Sigmoid colon (tissue), 7 donors: Measurements from ENCODE around the gene BCR. TPM values are rescaled to one million over a fixed set of nuclear protein-coding genes. Genes with fewer than 3 reads are reported as not detected.

Experiments used
- DNase-seq: peaks from one replicate; pipeline ENCODE4 v3.0.0-alpha.2; 2019
- H3K27ac ChIP-seq, 4 donors: fragments of 200-600 bp; sonication (generic); one replicate each; pipeline ENCODE4 v1.5.1; 2016 to 2019; ENCODE audit warnings: mild to moderate bottlenecking in 1 of 4
- H3K27me3 ChIP-seq, 3 donors: fragments of 200-600 bp; sonication (generic); one replicate each; pipeline ENCODE4 v1.5.1; 2019; ENCODE audit warnings: mild to moderate bottlenecking in 1 of 3
- H3K36me3 ChIP-seq, 4 donors: fragments of 200-600 bp; sonication (generic); one replicate each; pipeline ENCODE4 v1.5.1; 2016 to 2019
- H3K4me1 ChIP-seq, 4 donors: fragments of 200-600 bp; sonication (generic); one replicate each; pipeline ENCODE4 v1.5.1; 2017 to 2019
- H3K4me3 ChIP-seq, 4 donors: fragments of 200-600 bp; sonication (generic); one replicate each; pipeline ENCODE4 v1.5.1; 2017 to 2019; ENCODE audit warnings: mild to moderate bottlenecking in 2 of 4, moderate library complexity in 1 of 4
- H3K9me3 ChIP-seq, 4 donors: fragments of 200-600 bp in 3 of 4; sonication (generic) in 3 of 4; one replicate each; pipeline versions ENCODE4 v1.5.1 to v1.6.1; 2013 to 2019
- EP300 ChIP-seq, 4 donors: sonication (generic); formaldehyde crosslinking; IDR thresholded peaks; one replicate each; pipeline ENCODE4 v1.6.1; 2017; ENCODE audit warnings: antibody characterized with exemption in 4 of 4
- POLR2A ChIP-seq, 2 donors: fragments of 450-650 bp; IDR thresholded peaks; one replicate each; pipeline ENCODE4 v1.6.1; 2016; ENCODE audit warnings: antibody characterized with exemption in 2 of 2, mild to moderate bottlenecking in 2 of 2, moderate library complexity in 2 of 2
- POLR2AphosphoS5 ChIP-seq, 4 donors: sonication (generic); formaldehyde crosslinking; IDR thresholded peaks; one replicate each; pipeline ENCODE4 v1.6.1; 2017; ENCODE audit warnings: antibody characterized with exemption in 4 of 4
- WGBS, 2 donors: extraction: QIAGEN DNeasy Blood & Tissue Kit; methylation state at CpG; one replicate each; pipeline ENCODE4 v1.1.7; 2013; 5-methylcytosine and 5-hydroxymethylcytosine counted together
- intact Hi-C: fragments of 100-400 bp; cut with DNase I; formaldehyde crosslinking; loops from one replicate; pipeline ENCODE4 v1.15.1; 2023
- polyA plus RNA-seq, 3 donors: library from polyadenylated mRNA; stranded (reverse); fragments of 200-250 nt; gene quantifications; one replicate each; pipeline ENCODE4 v1.2.3, GENCODE V29; 2013
- total RNA-seq, 4 donors: library from RNA; depleted of rRNA; stranded (reverse); fragments of >200 nt; gene quantifications; one replicate each; pipeline ENCODE4 v1.1.0, GENCODE V29; 2016
- TF ChIP-seq, protein P1 (sequence below), 4 experiments: fragments of 450-650 bp in 3 of 4; fragments of 200-600 bp in 1 of 4; IDR thresholded peaks; one replicate each; pipeline ENCODE4 v1.5.1; 2016 to 2019; ENCODE audit warnings: antibody characterized with exemption in 4 of 4, mild to moderate bottlenecking in 3 of 4, moderate library complexity in 2 of 4
- donor health status: healthy with polysubstance abuse.
- donor health status: Bipolar disorder and iron deficiency.
- donor health status: healthy.

BCR gene
- total and polyA plus RNA-seq, 7 donors, result 10.8 to 39.9 (median 17.5) TPM

- TF ChIP-seq POLR2A (IDR thresholded peaks at IDR 0.05), result no peak
- no peak for TF ChIP-seq EP300 (IDR thresholded peaks at IDR 0.05)
- TF ChIP-seq, protein P1, sequence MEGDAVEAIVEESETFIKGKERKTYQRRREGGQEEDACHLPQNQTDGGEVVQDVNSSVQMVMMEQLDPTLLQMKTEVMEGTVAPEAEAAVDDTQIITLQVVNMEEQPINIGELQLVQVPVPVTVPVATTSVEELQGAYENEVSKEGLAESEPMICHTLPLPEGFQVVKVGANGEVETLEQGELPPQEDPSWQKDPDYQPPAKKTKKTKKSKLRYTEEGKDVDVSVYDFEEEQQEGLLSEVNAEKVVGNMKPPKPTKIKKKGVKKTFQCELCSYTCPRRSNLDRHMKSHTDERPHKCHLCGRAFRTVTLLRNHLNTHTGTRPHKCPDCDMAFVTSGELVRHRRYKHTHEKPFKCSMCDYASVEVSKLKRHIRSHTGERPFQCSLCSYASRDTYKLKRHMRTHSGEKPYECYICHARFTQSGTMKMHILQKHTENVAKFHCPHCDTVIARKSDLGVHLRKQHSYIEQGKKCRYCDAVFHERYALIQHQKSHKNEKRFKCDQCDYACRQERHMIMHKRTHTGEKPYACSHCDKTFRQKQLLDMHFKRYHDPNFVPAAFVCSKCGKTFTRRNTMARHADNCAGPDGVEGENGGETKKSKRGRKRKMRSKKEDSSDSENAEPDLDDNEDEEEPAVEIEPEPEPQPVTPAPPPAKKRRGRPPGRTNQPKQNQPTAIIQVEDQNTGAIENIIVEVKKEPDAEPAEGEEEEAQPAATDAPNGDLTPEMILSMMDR (IDR thresholded peaks at IDR 0.05), result no peak
- no peak for TF ChIP-seq POLR2AphosphoS5 (IDR thresholded peaks at IDR 0.05)
- intact Hi-C loops, result no loop called here
- Histone ChIP-seq H3K27me3 (no peaks in the 10 kb centered on the region), H3K27ac (peak overlapping the region in 1 of 4 donors; percentile 69), H3K4me1 (peaks cover 0 to 84% (median 77%) of the 10 kb centered on the region in 4 donors), H3K4me3 (no peak overlapping the region), H3K9me3 (no peaks in the 10 kb centered on the region), H3K36me3 (no peaks in the 10 kb centered on the region)
- DNase-seq, result no peak
- WGBS, 2 donors, result 85 to 91% methylated on average over 11 of the region's 11 CpGs
These were observed 41.9 kb downstream of the BCR start for GRCh38 chr22:23222033-23222792.

- Histone ChIP-seq H3K27ac (peak overlapping the region in 2 of 4 donors; percentile 13 to 69), H3K4me1 (peaks cover 0 to 76% (median 69%) of the 10 kb centered on the region in 4 donors), H3K27me3 (no peaks in the 10 kb centered on the region), H3K4me3 (no peak overlapping the region), H3K36me3 (no peaks in the 10 kb centered on the region), H3K9me3 (no peaks in the 10 kb centered on the region)
- 75 to 81% methylated on average over 4 of the region's 4 CpGs for WGBS, 2 donors
- TF ChIP-seq POLR2AphosphoS5 (IDR thresholded peaks at IDR 0.05) (no peak), POLR2A (IDR thresholded peaks at IDR 0.05) (no peak), EP300 (IDR thresholded peaks at IDR 0.05) (no peak)
- TF ChIP-seq, protein P1 (IDR thresholded peaks at IDR 0.05), result no peak
- intact Hi-C loops, result no loop called here
- DNase-seq, result no peak
These were observed 42.7 kb downstream of the BCR start for GRCh38 chr22:23222793-23223568.

DNA sequence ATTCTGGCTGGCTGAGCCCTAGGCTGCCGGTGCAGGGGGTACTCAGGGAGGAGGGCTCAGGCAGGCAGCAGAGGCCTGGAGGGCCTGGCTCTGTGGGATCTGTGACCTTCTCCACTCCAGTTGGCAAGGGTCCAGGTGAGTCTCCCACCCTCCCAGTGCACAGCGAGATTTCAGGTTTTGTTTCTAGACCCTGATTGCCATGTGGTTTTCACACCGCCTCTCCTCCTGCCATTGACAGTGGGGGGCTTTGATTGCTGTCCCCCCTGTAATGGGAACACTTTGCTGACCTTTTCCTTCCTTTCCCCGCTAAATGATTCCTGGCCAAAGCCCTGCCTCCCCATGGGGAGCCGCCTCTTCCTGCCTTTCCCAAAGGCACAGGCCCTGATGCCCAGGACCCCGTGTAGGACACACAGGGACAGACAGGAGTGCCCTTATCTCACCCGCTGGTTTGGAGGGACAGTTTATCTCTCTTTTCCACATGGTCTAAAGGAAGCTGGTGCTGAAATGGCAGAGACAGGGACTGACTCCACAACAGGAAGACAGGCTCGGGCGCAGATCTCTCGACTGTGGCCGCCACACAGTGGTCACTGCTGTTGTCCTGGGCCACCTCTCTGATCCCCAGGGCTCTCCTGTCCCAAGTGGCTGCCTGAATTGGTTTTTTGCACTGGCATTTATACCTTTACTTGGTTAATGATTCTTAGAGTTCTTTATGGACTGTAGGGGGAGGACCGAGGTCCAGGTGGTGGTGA, 43.4 kb downstream of the BCR start:
- 24 to 65% methylated on average over 12 of the region's 12 CpGs for WGBS, 2 donors
- intact Hi-C loops, result no loop called here
- H3K9me3 ChIP-seq, result peaks cover 0 to 4% (median 0%) of the 10 kb centered on the region in 4 donors
- no peaks in the 10 kb centered on the region for H3K27me3 ChIP-seq
- no peaks in the 10 kb centered on the region for H3K36me3 ChIP-seq
- H3K4me1 ChIP-seq, result peaks cover 0 to 68% (median 62%) of the 10 kb centered on the region in 4 donors
- no peak overlapping the region for H3K4me3 ChIP-seq
- no peak for TF ChIP-seq POLR2AphosphoS5 (IDR thresholded peaks at IDR 0.05)
- no peak for TF ChIP-seq POLR2A (IDR thresholded peaks at IDR 0.05)
- TF ChIP-seq, protein P1 (IDR thresholded peaks at IDR 0.05), result no peak
- TF ChIP-seq EP300 (IDR thresholded peaks at IDR 0.05), result no peak
- DNase-seq, result no peak
- H3K27ac ChIP-seq, result peak overlapping the region in 2 of 4 donors; percentile 13 to 69

DNA sequence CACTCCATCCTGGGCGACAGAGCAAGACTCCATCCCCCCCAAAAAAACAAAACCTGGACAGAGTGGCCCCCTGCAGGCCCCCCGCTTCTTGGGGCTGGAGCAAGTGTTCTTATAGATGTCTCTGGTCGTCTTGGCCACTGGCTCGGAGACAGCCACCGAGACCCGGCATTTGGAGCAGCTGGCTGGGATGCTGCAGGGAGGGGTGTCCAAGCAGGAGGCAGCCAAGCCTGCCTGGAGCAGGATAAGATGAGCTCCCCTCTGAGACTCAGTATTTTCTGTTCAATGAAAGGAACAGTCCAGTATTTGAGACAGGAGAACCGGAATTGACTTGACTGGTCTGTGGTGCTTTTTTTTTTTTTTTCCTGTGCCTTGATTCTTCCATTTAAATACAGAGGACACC, 44.5 kb downstream of the BCR start:
- Histone ChIP-seq H3K9me3 (peaks cover 0 to 4% (median 0%) of the 10 kb centered on the region in 4 donors), H3K4me1 (peaks cover 0 to 57% (median 51%) of the 10 kb centered on the region in 4 donors), H3K4me3 (no peak overlapping the region), H3K36me3 (no peaks in the 10 kb centered on the region), H3K27ac (peak overlapping the region in 1 of 4 donors; percentile 69), H3K27me3 (no peaks in the 10 kb centered on the region)
- TF ChIP-seq, protein P1 (IDR thresholded peaks at IDR 0.05), result no peak
- TF ChIP-seq POLR2A (IDR thresholded peaks at IDR 0.05), result no peak
- TF ChIP-seq POLR2AphosphoS5 (IDR thresholded peaks at IDR 0.05), result no peak
- no peak for TF ChIP-seq EP300 (IDR thresholded peaks at IDR 0.05)
- intact Hi-C loops, result no loop called here
- WGBS, 2 donors, result 88 to 90% methylated on average over 7 of the region's 7 CpGs
- no peak for DNase-seq
